Measurements from ENCODE around the gene PPFIBP2.

PPFIBP2 gene

GRCh38 chr11:7596975-7597391 is 83.2 kb downstream of the PPFIBP2 start:
- TF ChIP-seq EZH2 (optimal IDR thresholded peaks at IDR 0.05; ENCODE audit: low read depth, low read length) (no peak), CTCF (IDR thresholded peaks at IDR 0.05; ENCODE audit: low read length) (no peak), EZH2phosphoT487 (IDR thresholded peaks at IDR 0.05; ENCODE audit: low read length) (no peak)
- Histone ChIP-seq H3K79me2 (ENCODE audit: low read length) (no peaks in the 10 kb centered on the region), H3K9ac (ENCODE audit: low read length) (no peak overlapping the region), H4K20me1 (ENCODE audit: insufficient read depth, low read length) (no peaks in the 10 kb centered on the region), H3K4me1 (ENCODE audit: low read length) (peaks cover 13% of the 10 kb centered on the region), H3F3A (ENCODE audit: insufficient read depth, low read length) (no peaks in the 10 kb centered on the region), H3K27me3 (replicated peaks; ENCODE audit: insufficient read depth, low read length) (no peaks in the 10 kb centered on the region), H3K27ac (ENCODE audit: low read length) (no peak overlapping the region), H2AFZ (ENCODE audit: low read length) (no peak overlapping the region), H3K4me3 (ENCODE audit: low read length) (no peak overlapping the region), H3K9me2 (replicated peaks; ENCODE audit: insufficient read depth, low read length) (no peaks in the 10 kb centered on the region), H3K9me3 (replicated peaks; ENCODE audit: insufficient read depth, low read length) (no peaks in the 10 kb centered on the region), H3K4me2 (ENCODE audit: low read depth, low read length) (no peak overlapping the region), H3K36me3 (replicated peaks; ENCODE audit: insufficient read depth, low read length) (no peaks in the 10 kb centered on the region)
- DNase-seq = no peak

DNA sequence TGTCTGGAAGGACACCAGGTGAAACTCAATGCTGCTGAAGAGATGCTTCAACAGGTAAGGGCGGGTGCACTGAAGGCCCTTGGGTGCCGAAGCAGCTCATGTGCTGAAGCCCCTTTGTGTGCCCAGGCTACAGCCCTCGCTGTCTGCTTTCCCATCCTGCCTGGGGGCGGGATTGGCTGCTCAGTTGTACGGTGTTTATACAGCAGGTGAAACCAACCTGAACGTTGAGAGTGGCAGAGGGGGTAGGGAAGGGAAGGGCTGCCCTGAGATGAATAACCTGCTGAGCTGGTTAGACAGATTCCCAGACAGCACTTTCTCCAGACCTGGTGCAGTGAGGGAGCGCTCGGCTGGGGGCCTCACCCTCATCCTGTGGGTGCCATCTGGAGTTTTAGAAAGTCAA is 83.8 kb downstream of the PPFIBP2 start:
- Histone ChIP-seq H3K27me3 (replicated peaks; ENCODE audit: insufficient read depth, low read length) (no peaks in the 10 kb centered on the region), H3K9me3 (replicated peaks; ENCODE audit: insufficient read depth, low read length) (no peaks in the 10 kb centered on the region), H3K36me3 (replicated peaks; ENCODE audit: insufficient read depth, low read length) (no peaks in the 10 kb centered on the region), H3K9me2 (replicated peaks; ENCODE audit: insufficient read depth, low read length) (no peaks in the 10 kb centered on the region), H4K20me1 (ENCODE audit: insufficient read depth, low read length) (no peaks in the 10 kb centered on the region), H3F3A (ENCODE audit: insufficient read depth, low read length) (no peaks in the 10 kb centered on the region), H3K79me2 (ENCODE audit: low read length) (no peaks in the 10 kb centered on the region), H2AFZ (ENCODE audit: low read length) (no peak overlapping the region), H3K27ac (ENCODE audit: low read length) (no peak overlapping the region), H3K4me2 (ENCODE audit: low read depth, low read length) (no peak overlapping the region), H3K4me3 (ENCODE audit: low read length) (no peak overlapping the region), H3K4me1 (ENCODE audit: low read length) (peaks cover 7% of the 10 kb centered on the region), H3K9ac (ENCODE audit: low read length) (no peak overlapping the region)
- no peak for TF ChIP-seq EZH2phosphoT487 (IDR thresholded peaks at IDR 0.05; ENCODE audit: low read length)
- no peak for TF ChIP-seq CTCF (IDR thresholded peaks at IDR 0.05; ENCODE audit: low read length)
- no peak for TF ChIP-seq EZH2 (optimal IDR thresholded peaks at IDR 0.05; ENCODE audit: low read depth, low read length)
- no peak for DNase-seq

DNA sequence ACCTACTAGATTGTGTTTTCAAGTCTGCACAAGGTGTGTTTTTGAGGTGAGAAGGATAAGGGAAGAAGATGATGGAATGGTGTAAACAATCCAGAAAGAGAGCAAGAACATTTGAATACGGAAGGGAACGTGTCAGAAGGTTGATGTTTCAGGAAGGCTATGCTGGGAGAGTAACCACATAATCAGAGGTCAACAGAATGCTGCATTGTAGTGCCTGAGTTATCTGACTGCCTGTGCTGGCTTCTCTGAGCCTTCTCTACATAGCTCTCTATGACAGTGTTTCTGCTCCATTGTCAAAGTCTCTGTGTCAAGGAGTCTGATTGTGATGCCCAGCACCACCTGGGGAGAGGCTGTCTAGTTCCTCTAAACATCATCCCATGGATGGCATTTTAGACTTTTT is 85.4 kb downstream of the PPFIBP2 start:
- Histone ChIP-seq H3F3A (ENCODE audit: insufficient read depth, low read length) (no peaks in the 10 kb centered on the region), H4K20me1 (ENCODE audit: insufficient read depth, low read length) (no peaks in the 10 kb centered on the region), H3K36me3 (replicated peaks; ENCODE audit: insufficient read depth, low read length) (no peaks in the 10 kb centered on the region), H3K79me2 (ENCODE audit: low read length) (no peaks in the 10 kb centered on the region), H3K9me2 (replicated peaks; ENCODE audit: insufficient read depth, low read length) (no peaks in the 10 kb centered on the region), H3K9me3 (replicated peaks; ENCODE audit: insufficient read depth, low read length) (no peaks in the 10 kb centered on the region), H3K4me3 (ENCODE audit: low read length) (no peak overlapping the region), H3K27ac (ENCODE audit: low read length) (no peak overlapping the region), H3K4me1 (ENCODE audit: low read length) (no peaks in the 10 kb centered on the region), H3K9ac (ENCODE audit: low read length) (no peak overlapping the region), H2AFZ (ENCODE audit: low read length) (no peak overlapping the region), H3K4me2 (ENCODE audit: low read depth, low read length) (no peak overlapping the region), H3K27me3 (replicated peaks; ENCODE audit: insufficient read depth, low read length) (no peaks in the 10 kb centered on the region)
- DNase-seq = no peak
- TF ChIP-seq EZH2phosphoT487 (IDR thresholded peaks at IDR 0.05; ENCODE audit: low read length) (no peak), CTCF (IDR thresholded peaks at IDR 0.05; ENCODE audit: low read length) (no peak), EZH2 (optimal IDR thresholded peaks at IDR 0.05; ENCODE audit: low read depth, low read length) (no peak)
